Adrenal gland (tissue), 12 donors: ENCODE results near the gene POLR1B. TPM values are rescaled to one million over a fixed set of nuclear protein-coding genes. Genes with fewer than 3 reads are reported as not detected.
"Not testable (repeated sequence)": the region's sequence is repeated elsewhere in the genome, so short reads cannot be mapped to it uniquely, and the experiment has no call there.

Source experiments
- DNase-seq, 7 donors: peaks; one replicate each; pipeline ENCODE4 v3.0.0-alpha.2; 2019 to 2020
- H3K27ac ChIP-seq, 5 donors: fragments of 200-600 bp; sonication (generic) in 4 of 5; 1 replicate in 3 of 5; 2 replicates in 2 of 5; pipeline versions ENCODE4 v1.5.1 to v1.8.0; 2016 to 2020; ENCODE audit warnings: mild to moderate bottlenecking in 1 of 5
- H3K27me3 ChIP-seq: fragments of 200-600 bp; 2 replicates; pipeline ENCODE4 v1.8.0; 2021
- H3K36me3 ChIP-seq, 2 donors: fragments of 200-600 bp; replicated peaks in 1 of 2; 1 replicate in 1 of 2; 2 replicates in 1 of 2; pipeline versions ENCODE4 v1.5.1 to v1.8.0; 2018 to 2022
- H3K4me1 ChIP-seq, 2 donors: fragments of 200-600 bp; replicated peaks in 1 of 2; 1 replicate in 1 of 2; 2 replicates in 1 of 2; pipeline versions ENCODE4 v1.5.1 to v1.8.0; 2018 to 2021
- H3K4me3 ChIP-seq, 4 donors: fragments of 200-600 bp; sonication (generic) in 3 of 4; one replicate each; pipeline ENCODE4 v1.5.1; 2016 to 2018
- H3K9me3 ChIP-seq, 3 donors: fragments of 200-600 bp; sonication (generic) in 1 of 3; replicated peaks in 1 of 3; 1 replicate in 2 of 3; 2 replicates in 1 of 3; pipeline versions ENCODE4 v1.5.1 to v1.8.0; 2016 to 2021
- POLR2A ChIP-seq, 2 donors: fragments of 450-650 bp; IDR thresholded peaks; one replicate each; pipeline ENCODE4 v1.6.1; 2017; ENCODE audit warnings: antibody characterized with exemption in 2 of 2, mild to moderate bottlenecking in 2 of 2, moderate library complexity in 1 of 2
- WGBS, 4 donors: extraction: QIAGEN DNeasy Blood & Tissue Kit in 2 of 4; methylation state at CpG; one replicate each; pipeline versions ENCODE4 v1.1.5 to v1.1.7; 2013 to 2017; 5-methylcytosine and 5-hydroxymethylcytosine counted together
- intact Hi-C, 2 donors: fragments of 100-400 bp; cut with DNase I; formaldehyde crosslinking; loops; one replicate each; pipeline versions ENCODE4 v1.14.1 to v1.15.0; 2022 to 2023
- polyA plus RNA-seq, 3 donors: library from polyadenylated mRNA; stranded (reverse); fragments of 200-250 nt in 2 of 3; fragments of 350-450 nt in 1 of 3; fragmentation: Illumina TruSeq in 1 of 3; extraction: RNeasy Lipid Tissue Mini Kit (QIAGEN cat#74804) in 1 of 3; gene quantifications; one replicate each; pipeline ENCODE4 v1.2.3, GENCODE V29; 2013 to 2014
- total RNA-seq, 9 donors: library from RNA; depleted of rRNA in 4 of 9; stranded (reverse); fragments of >200 nt in 4 of 9; fragments of 120-200 nt in 1 of 9; fragmentation: NEBNext Ultra II Directional in 1 of 9; extraction: Animal tissue kit (Norgen Biotek cat#: 25700) in 1 of 9; gene quantifications; one replicate each; pipeline versions ENCODE4 v1.1.0 to v1.2.4, GENCODE V29; 2013 to 2023
- TF ChIP-seq, protein P1 (sequence below), 6 experiments: fragments of 450-650 bp in 4 of 6; fragments of 200-600 bp in 2 of 6; sonication (generic) in 1 of 6; IDR thresholded peaks; 1 replicate in 5 of 6; 2 replicates in 1 of 6; pipeline versions ENCODE4 v1.5.1 to v1.8.0; 2016 to 2021; ENCODE audit warnings: antibody characterized with exemption in 6 of 6, mild to moderate bottlenecking in 2 of 6, moderate library complexity in 1 of 6
- donor health status: healthy with polysubstance abuse.
- donor health status: Bipolar disorder and iron deficiency.
- donor health status: DM: yes; HTN: yes; CAD: no.
- donor health status: DM: no; HTN: no; CAD: no.
- donor health status: DM: no; HTN: no; CAD: no.
- donor health status: DM: yes; HTN: yes; CAD: no.

The POLR1B gene
- total and polyA plus RNA-seq, 12 donors, result 4.2 to 30.3 (median 20.6) TPM

DNA sequence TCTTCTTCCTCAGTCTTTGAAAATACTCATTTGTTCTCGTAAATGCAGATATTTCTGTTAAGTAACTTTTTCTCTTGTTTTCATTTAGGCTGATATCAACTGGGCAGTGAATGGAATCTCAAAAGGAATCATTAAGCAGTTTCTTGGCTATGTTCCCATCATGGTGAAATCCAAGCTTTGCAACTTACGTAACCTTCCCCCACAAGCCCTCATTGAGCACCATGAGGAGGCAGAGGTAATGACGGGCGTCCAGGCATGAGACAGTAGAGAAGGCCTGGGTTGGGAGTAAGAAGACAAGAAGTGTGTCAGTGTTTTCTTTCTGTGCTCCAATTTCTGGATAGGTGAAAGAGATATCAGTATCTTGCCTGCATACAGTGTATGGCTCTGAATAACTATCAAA lies 5.1 kb downstream of the POLR1B start:
- Histone ChIP-seq H3K27me3 (no peaks in the 10 kb centered on the region), H3K27ac (peak overlapping the region in 1 of 5 donors; percentile 5), H3K9me3 (no peaks in the 10 kb centered on the region), H3K4me1 (peaks cover 4 to 15% of the 10 kb centered on the region in 2 donors), H3K4me3 (no peak overlapping the region), H3K36me3 (peaks cover 0 to 41% of the 10 kb centered on the region in 2 donors)
- TF ChIP-seq, protein P1, sequence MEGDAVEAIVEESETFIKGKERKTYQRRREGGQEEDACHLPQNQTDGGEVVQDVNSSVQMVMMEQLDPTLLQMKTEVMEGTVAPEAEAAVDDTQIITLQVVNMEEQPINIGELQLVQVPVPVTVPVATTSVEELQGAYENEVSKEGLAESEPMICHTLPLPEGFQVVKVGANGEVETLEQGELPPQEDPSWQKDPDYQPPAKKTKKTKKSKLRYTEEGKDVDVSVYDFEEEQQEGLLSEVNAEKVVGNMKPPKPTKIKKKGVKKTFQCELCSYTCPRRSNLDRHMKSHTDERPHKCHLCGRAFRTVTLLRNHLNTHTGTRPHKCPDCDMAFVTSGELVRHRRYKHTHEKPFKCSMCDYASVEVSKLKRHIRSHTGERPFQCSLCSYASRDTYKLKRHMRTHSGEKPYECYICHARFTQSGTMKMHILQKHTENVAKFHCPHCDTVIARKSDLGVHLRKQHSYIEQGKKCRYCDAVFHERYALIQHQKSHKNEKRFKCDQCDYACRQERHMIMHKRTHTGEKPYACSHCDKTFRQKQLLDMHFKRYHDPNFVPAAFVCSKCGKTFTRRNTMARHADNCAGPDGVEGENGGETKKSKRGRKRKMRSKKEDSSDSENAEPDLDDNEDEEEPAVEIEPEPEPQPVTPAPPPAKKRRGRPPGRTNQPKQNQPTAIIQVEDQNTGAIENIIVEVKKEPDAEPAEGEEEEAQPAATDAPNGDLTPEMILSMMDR (IDR thresholded peaks at IDR 0.05), result no peak
- TF ChIP-seq POLR2A (IDR thresholded peaks at IDR 0.05), result no peak
- intact Hi-C loops, result no loop called here
- 56 to 70% (median 61%) methylated on average over 4 of the region's 4 CpGs for WGBS, 4 donors
- peak in 6 of 7 donors; percentile 38 to 70 (median 48) for DNase-seq

DNA sequence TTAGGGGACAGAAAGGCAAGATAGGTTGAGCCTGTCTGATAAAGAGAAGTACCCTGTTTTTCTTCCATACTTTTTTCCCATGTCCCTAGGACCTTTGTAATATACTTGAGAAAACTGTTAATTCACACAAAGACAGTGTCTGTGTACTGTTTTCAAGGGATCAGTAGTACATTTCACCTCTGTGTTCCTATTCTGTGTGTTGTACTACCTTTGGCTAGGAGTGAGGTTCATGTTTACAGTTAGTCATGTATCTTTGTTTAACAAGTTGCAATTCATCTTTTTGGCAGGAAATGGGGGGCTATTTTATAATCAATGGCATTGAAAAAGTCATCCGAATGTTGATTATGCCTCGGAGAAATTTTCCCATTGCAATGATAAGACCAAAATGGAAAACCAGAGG lies 6.7 kb downstream of the POLR1B start:
- H3K4me1 ChIP-seq, result peaks cover 0 to 5% of the 10 kb centered on the region in 2 donors
- WGBS, 4 donors, result 91 to 97% (median 96%) methylated on average over 2 of the region's 2 CpGs
- DNase-seq, result no peak
- H3K4me3 ChIP-seq, result no peak overlapping the region
- TF ChIP-seq POLR2A (IDR thresholded peaks at IDR 0.05), result no peak
- TF ChIP-seq, protein P1 (IDR thresholded peaks at IDR 0.05), result no peak
- no peaks in the 10 kb centered on the region for H3K27me3 ChIP-seq
- H3K9me3 ChIP-seq, result no peaks in the 10 kb centered on the region
- peaks cover 0 to 57% of the 10 kb centered on the region in 2 donors for H3K36me3 ChIP-seq
- H3K27ac ChIP-seq, result no peak overlapping the region
- intact Hi-C loops, result no loop called here

DNA sequence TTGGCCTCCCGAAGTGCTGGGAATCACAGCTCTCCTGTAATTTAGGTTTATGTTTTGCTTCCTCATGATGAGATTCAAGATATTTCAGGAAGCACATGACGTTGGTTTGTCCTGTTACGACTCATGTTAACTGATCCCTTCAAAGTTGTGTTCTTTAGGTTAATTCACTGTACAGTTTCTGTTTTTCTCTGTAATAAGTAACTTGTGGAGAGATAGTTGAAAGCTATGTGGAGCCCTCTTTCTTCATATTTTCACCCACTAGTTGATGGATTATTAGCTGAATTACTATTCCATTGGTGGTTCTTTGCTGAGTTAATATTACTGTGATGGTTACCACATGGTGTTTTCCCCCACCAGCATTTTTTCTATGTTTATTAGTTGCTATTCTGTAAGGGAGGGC lies 23.8 kb downstream of the POLR1B start:
- Histone ChIP-seq H3K36me3 (peaks cover 0 to 71% of the 10 kb centered on the region in 2 donors), H3K27ac (no peak overlapping the region), H3K27me3 (no peaks in the 10 kb centered on the region), H3K4me3 (no peak overlapping the region), H3K9me3 (peaks cover 0 to 8% (median 0%) of the 10 kb centered on the region in 3 donors), H3K4me1 (no peaks in the 10 kb centered on the region)
- WGBS, 4 donors, result 81 to 94% (median 82%) methylated on average over 3 of the region's 3 CpGs
- intact Hi-C loops, result no loop called here
- no peak for TF ChIP-seq POLR2A (IDR thresholded peaks at IDR 0.05)
- TF ChIP-seq, protein P1 (IDR thresholded peaks at IDR 0.05), result no peak
- DNase-seq, result no peak

DNA sequence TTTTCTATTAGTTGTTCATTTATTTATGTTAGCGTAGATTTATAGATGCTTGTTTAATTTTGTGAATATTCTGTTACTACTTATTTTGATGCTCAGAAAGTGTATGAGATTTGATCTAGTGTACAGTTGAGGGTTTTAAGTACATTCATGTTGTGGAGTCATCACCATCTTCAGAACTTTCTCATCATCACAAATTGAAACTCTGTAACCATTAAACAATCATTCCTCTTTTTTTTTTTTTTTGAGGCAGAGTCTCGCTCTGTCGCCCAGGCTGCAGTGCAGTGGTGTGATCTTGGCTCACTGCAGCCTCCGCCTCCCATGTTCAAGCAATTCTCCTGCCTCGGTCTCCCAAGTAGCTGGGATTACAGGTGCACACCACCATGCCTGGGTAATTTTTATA lies 24.2 kb downstream of the POLR1B start:
- peaks cover 0 to 69% of the 10 kb centered on the region in 2 donors for H3K36me3 ChIP-seq
- intact Hi-C loops, result not testable (repeated sequence)

DNA sequence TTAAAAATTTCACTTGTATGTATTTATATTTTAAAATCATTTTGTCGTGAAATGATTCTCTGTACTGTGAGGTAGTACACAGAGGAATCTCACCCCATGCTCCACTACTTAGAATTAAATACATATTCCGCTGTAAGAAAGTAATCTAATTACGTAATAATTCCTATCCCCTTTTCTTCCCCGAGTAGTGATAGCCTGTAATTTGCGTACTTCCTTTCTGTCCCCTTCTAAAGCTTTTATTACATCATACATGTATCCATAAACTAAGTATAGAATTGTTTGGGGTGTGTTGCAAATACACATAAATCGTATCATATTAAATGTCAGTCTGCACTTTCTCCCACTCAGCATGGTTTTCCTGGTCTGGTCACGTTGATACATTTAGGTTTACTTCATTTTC lies 29.7 kb downstream of the POLR1B start:
- WGBS, 4 donors, result 79 to 82% (median 80%) methylated on average over 7 of the region's 7 CpGs
- intact Hi-C loops, result no loop called here
- no peak overlapping the region for H3K4me3 ChIP-seq

More for the DNA sequence above, 24.2 kb downstream of the POLR1B start:
- not testable (repeated sequence) for H3K4me1 ChIP-seq, H3K9me3 ChIP-seq, DNase-seq, H3K4me3 ChIP-seq, H3K27me3 ChIP-seq, H3K27ac ChIP-seq
- WGBS, 4 donors, result 95 to 99% (median 96%) methylated on average over 5 of the region's 5 CpGs

More for the DNA sequence above, 29.7 kb downstream of the POLR1B start:
- Histone ChIP-seq H3K9me3 (peaks cover 0 to 8% (median 0%) of the 10 kb centered on the region in 3 donors), H3K27me3 (no peaks in the 10 kb centered on the region), H3K27ac (no peak overlapping the region), H3K4me1 (no peaks in the 10 kb centered on the region), H3K36me3 (peaks cover 0 to 86% of the 10 kb centered on the region in 2 donors)
- no peak for DNase-seq
- TF ChIP-seq, protein P1 (IDR thresholded peaks at IDR 0.05), result no peak
- TF ChIP-seq POLR2A (IDR thresholded peaks at IDR 0.05), result no peak
